ENCODE measurements around the gene DNAJB1. TPM values are rescaled to one million over a fixed set of nuclear protein-coding genes. Genes with fewer than 3 reads are reported as not detected.

Gene DNAJB1
- total and polyA plus RNA-seq, 2 of the 4 experiments (the other 2 are of a cell fraction), result 88.2 to 95.4 TPM

GRCh38 chr19:14562660-14563589 lies 44.7 kb upstream of the DNAJB1 start:
- no peak overlapping the region for H4K91ac ChIP-seq (ENCODE audit: insufficient read depth, low read depth, low read length)
- H3K4me1 ChIP-seq (ENCODE audit: control insufficient read depth, insufficient read depth, low read length), result peaks cover 5% of the 10 kb centered on the region; the same call in 1 of the 2 replicates
- H2BK5ac ChIP-seq (ENCODE audit: low read depth, low read length, poor library complexity, severe bottlenecking), result no peak overlapping the region
- no peak for ATAC-seq (ENCODE audit: low read depth)
- H3K4me2 ChIP-seq (ENCODE audit: low read depth, low read length), result no peak overlapping the region
- in situ Hi-C loops (cut with MboI; ENCODE audit: low sequenced_read_pairs), result loop anchor here (25.0 kb wide), 1 partner anchor 874 kb away; the partner anchor contains the start of gene WIZ
- 90% methylated on average over 12 of the region's 23 CpGs; no CpG with 5 or more reads in 1 of the 2 experiments for WGBS, 2 experiments (ENCODE audit: extremely low coverage in 2 of 2, insufficient read length in 1 of 2)
- POLR2A ChIA-PET (ENCODE audit: unreplicated experiment), result no interaction called here
- H3K27me3 ChIP-seq (ENCODE audit: control insufficient read depth, insufficient read depth, low read length), result no peaks in the 10 kb centered on the region
- intact Hi-C loops (cut with micrococcal nuclease), result no loop called here
- no peak overlapping the region for H3K23ac ChIP-seq (ENCODE audit: low read depth, low read length)
- H3K14ac ChIP-seq (replicated peaks; ENCODE audit: low read depth, low read length), result no peak overlapping the region
- H4K8ac ChIP-seq (ENCODE audit: low read depth in 2 of 2, low read length in 2 of 2), result no peak overlapping the region
- H3K9ac ChIP-seq (ENCODE audit: low read depth, low read length), result no peak overlapping the region
- no peak for DNase-seq
- H4K5ac ChIP-seq (ENCODE audit: low read depth, low read length), result no peak overlapping the region
- no peak overlapping the region for H2AK5ac ChIP-seq (ENCODE audit: low read depth, low read length)
- dilution Hi-C loops (cut with HindIII; ENCODE audit: low sequenced_read_pairs, unreplicated experiment), result no loop called here
- H3K27ac ChIP-seq (ENCODE audit: insufficient read depth, low read length), result no peak overlapping the region
- H2AFZ ChIP-seq (replicated peaks; ENCODE audit: low read length, poor library complexity), result no peak overlapping the region
- H3K18ac ChIP-seq (ENCODE audit: low read depth, low read length), result no peak overlapping the region
- H3K4ac ChIP-seq (ENCODE audit: low read depth, low read length), result no peak overlapping the region
- TF ChIP-seq BHLHE40 (IDR thresholded peaks at IDR 0.05; ENCODE audit: low read depth, low read length), result no peak
- no peak for TF ChIP-seq RFX5 (IDR thresholded peaks at IDR 0.05; ENCODE audit: low read depth, low read length)
- TF ChIP-seq, protein P1, sequence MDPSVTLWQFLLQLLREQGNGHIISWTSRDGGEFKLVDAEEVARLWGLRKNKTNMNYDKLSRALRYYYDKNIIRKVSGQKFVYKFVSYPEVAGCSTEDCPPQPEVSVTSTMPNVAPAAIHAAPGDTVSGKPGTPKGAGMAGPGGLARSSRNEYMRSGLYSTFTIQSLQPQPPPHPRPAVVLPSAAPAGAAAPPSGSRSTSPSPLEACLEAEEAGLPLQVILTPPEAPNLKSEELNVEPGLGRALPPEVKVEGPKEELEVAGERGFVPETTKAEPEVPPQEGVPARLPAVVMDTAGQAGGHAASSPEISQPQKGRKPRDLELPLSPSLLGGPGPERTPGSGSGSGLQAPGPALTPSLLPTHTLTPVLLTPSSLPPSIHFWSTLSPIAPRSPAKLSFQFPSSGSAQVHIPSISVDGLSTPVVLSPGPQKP (IDR thresholded peaks at IDR 0.05; ENCODE audit: borderline replicate concordance, low read depth, low read length), result no peak
- no peak for TF ChIP-seq FOS (IDR thresholded peaks at IDR 0.05; ENCODE audit: low read depth, low read length)
- TF ChIP-seq CHD1 (IDR thresholded peaks at IDR 0.05; ENCODE audit: low read depth, low read length), result no peak
- TF ChIP-seq MAZ (IDR thresholded peaks at IDR 0.05; ENCODE audit: borderline replicate concordance, low read depth, low read length), result no peak
- TF ChIP-seq NFE2L2 (IDR thresholded peaks at IDR 0.05; ENCODE audit: low read depth, low read length), result no peak
- TF ChIP-seq MAFK (IDR thresholded peaks at IDR 0.05; ENCODE audit: low read depth, low read length), result no peak
- no peak for TF ChIP-seq RAD21 (IDR thresholded peaks at IDR 0.05; ENCODE audit: low read length)
- no peak for TF ChIP-seq USF2 (IDR thresholded peaks at IDR 0.05; ENCODE audit: low read depth, low read length)
- no peak for TF ChIP-seq RCOR1 (IDR thresholded peaks at IDR 0.05; ENCODE audit: insufficient replicate concordance, low read length)
- peaks cover 12% of the 10 kb centered on the region; the same call in 1 of the 2 replicates for H3K36me3 ChIP-seq (ENCODE audit: control insufficient read depth, insufficient read depth, low read length)
- no peak overlapping the region for H2AK9ac ChIP-seq (replicated peaks; ENCODE audit: low read depth, low read length, poor library complexity)
- no peak overlapping the region for H2BK15ac ChIP-seq (ENCODE audit: low read depth, low read length)
- CTCF ChIA-PET, result interaction anchor here (1.3 kb wide), 1 partner anchor 9 kb away, joined by 4 read pairs; the partner anchor contains the start of gene NDUFB7
- no peak overlapping the region for H2BK20ac ChIP-seq (ENCODE audit: low read depth, low read length)
- no peak overlapping the region for H3K56ac ChIP-seq (ENCODE audit: extremely low read depth, insufficient read depth, low read length)
- no peaks in the 10 kb centered on the region for H3K9me1 ChIP-seq (ENCODE audit: insufficient read depth, low read length)
- H3K79me1 ChIP-seq (ENCODE audit: low read depth in 1 of 2, low read length in 2 of 2), result peaks cover 10 to 23% of the 10 kb centered on the region in 2 experiments
- no peak overlapping the region for H3K4me3 ChIP-seq (ENCODE audit: insufficient read depth, low read depth, low read length)
- no peaks in the 10 kb centered on the region for H3K9me3 ChIP-seq (ENCODE audit: control insufficient read depth, insufficient read depth, low read length)
- no TSS peak for BruUV-seq (replicated peaks)
- H4K20me1 ChIP-seq (ENCODE audit: insufficient read depth, low read length), result no peaks in the 10 kb centered on the region
- no peak overlapping the region for H2BK120ac ChIP-seq (ENCODE audit: low read depth, low read length)

Data from IMR-90 (cell line).